HL-60 (cell line): ENCODE data around the gene FAM53B.

Experiments used
- DNase-seq, 2 experiments: peaks; one replicate each; pipeline ENCODE4 v3.0.0-alpha.2; 2010 to 2020; ENCODE audit warnings: low read depth in 1 of 2, low spot score in 1 of 2
- H3K27ac ChIP-seq: fragments of 250-450 bp; sonication (Bioruptor Pico); replicated peaks from 2 replicates; pipeline ENCODE4 v1.5.1; 2020; ENCODE audit warnings: mild to moderate bottlenecking, moderate library complexity
- H3K27me3 ChIP-seq: fragments of 250-450 bp; sonication (Bioruptor Pico); 2 replicates; pipeline ENCODE4 v1.5.1; 2021; ENCODE audit warnings: mild to moderate bottlenecking, moderate library complexity; ENCODE audit not compliant: insufficient read depth, poor library complexity, severe bottlenecking
- H3K4me3 ChIP-seq: replicated peaks from 2 replicates; pipeline ENCODE4 v1.5.1; 2011; ENCODE audit warnings: mild to moderate bottlenecking, control low read depth, low read length; ENCODE audit not compliant: insufficient read depth
- CTCF ChIP-seq: IDR thresholded peaks from one replicate; pipeline ENCODE4 v1.5.1; 2011; ENCODE audit warnings: low read length, control low read depth, inconsistent platforms; ENCODE audit not compliant: insufficient read depth
- GABPA ChIP-seq: IDR thresholded peaks from 2 replicates; pipeline ENCODE4 v1.6.1; 2012; ENCODE audit warnings: low read depth
- POLR2AphosphoS5 ChIP-seq: IDR thresholded peaks from 2 replicates; pipeline ENCODE4 v1.6.1; 2012; ENCODE audit warnings: low read depth
- REST ChIP-seq: IDR thresholded peaks from 2 replicates; pipeline ENCODE4 v1.6.1; 2012; ENCODE audit warnings: low read depth; ENCODE audit not compliant: insufficient replicate concordance
- SPI1 ChIP-seq: IDR thresholded peaks from 2 replicates; pipeline ENCODE4 v1.6.1; 2012; ENCODE audit warnings: low read depth, mild to moderate bottlenecking, borderline replicate concordance

The FAM53B gene

GRCh38 chr10:124618470-124619073, 125.6 kb downstream of the FAM53B start:
- no peak for DNase-seq
- no peak for TF ChIP-seq POLR2AphosphoS5
- no peak for TF ChIP-seq CTCF
- H3K27me3 ChIP-seq, result no peaks in the 10 kb centered on the region
- peak overlapping the region; percentile 35 for H3K27ac ChIP-seq
- H3K4me3 ChIP-seq, result no peak overlapping the region

GRCh38 chr10:124616836-124617130, 127.4 kb downstream of the FAM53B start:
- Histone ChIP-seq H3K27me3 (no peaks in the 10 kb centered on the region), H3K4me3 (no peak overlapping the region), H3K27ac (no peak overlapping the region)
- DNase-seq, result no peak
- TF ChIP-seq POLR2AphosphoS5 (no peak), REST (no peak), SPI1 (no peak), CTCF (no peak), GABPA (no peak)

- no peak overlapping the region for H3K4me3 ChIP-seq
- no peaks in the 10 kb centered on the region for H3K27me3 ChIP-seq
- DNase-seq, result no peak
- no peak overlapping the region for H3K27ac ChIP-seq
- TF ChIP-seq GABPA, result no peak
- no peak for TF ChIP-seq REST
- TF ChIP-seq SPI1, result no peak
- TF ChIP-seq CTCF, result no peak
- TF ChIP-seq POLR2AphosphoS5, result no peak
Observed at GRCh38 chr10:124616040-124616835, 127.9 kb downstream of the FAM53B start.

- no peak for DNase-seq
- H3K27ac ChIP-seq, result no peak overlapping the region
- no peak overlapping the region for H3K4me3 ChIP-seq
- TF ChIP-seq GABPA (no peak), REST (no peak), POLR2AphosphoS5 (no peak), SPI1 (no peak), CTCF (no peak)
- H3K27me3 ChIP-seq, result no peaks in the 10 kb centered on the region
Observed at GRCh38 chr10:124615259-124615658, 128.9 kb downstream of the FAM53B start.
